GM12891 (cell line): Measurements from ENCODE around the gene DDX4.
A peak's percentile ranks its signal among the peaks of the same experiment; 100 is the strongest.

ENCODE experiments used
- DNase-seq: peaks from one replicate; pipeline ENCODE4 v3.0.0; 2011; ENCODE audit warnings: low spot score; ENCODE audit not compliant: insufficient read length
- FAIRE-seq: peaks from 2 replicates; lab custom pipeline; 2011; peaks lifted over from hg19 to GRCh38; lab: Jason Lieb, UNC
- PAX5 ChIP-seq: IDR thresholded peaks from 2 replicates; pipeline ENCODE4 v1.6.1; 2011; ENCODE audit warnings: low read length, moderate library complexity, mild to moderate bottlenecking; ENCODE audit not compliant: insufficient read depth, severe bottlenecking
- POLR2A ChIP-seq: IDR thresholded peaks from 2 replicates; pipeline ENCODE4 v1.6.1; 2011; ENCODE audit warnings: low read depth, low read length, control low read depth
- POLR2AphosphoS5 ChIP-seq: IDR thresholded peaks from 2 replicates; pipeline ENCODE4 v1.6.1; 2011; ENCODE audit warnings: low read depth, low read length, control low read depth
- POU2F2 ChIP-seq: IDR thresholded peaks from 2 replicates; pipeline ENCODE4 v1.6.1; 2011; ENCODE audit warnings: low read depth, mild to moderate bottlenecking, control low read depth, low read length, moderate library complexity
- SPI1 ChIP-seq: IDR thresholded peaks from 2 replicates; pipeline ENCODE4 v1.6.1; 2011; ENCODE audit warnings: low read depth, low read length, control low read depth
- TAF1 ChIP-seq: IDR thresholded peaks from 2 replicates; pipeline ENCODE4 v1.6.1; 2011; ENCODE audit warnings: low read depth, low read length, control low read depth

DDX4 gene

GRCh38 chr5:55860288-55860687 is 122.4 kb downstream of the DDX4 start:
- TF ChIP-seq POLR2AphosphoS5 (no peak), TAF1 (no peak), POLR2A (no peak), POU2F2 (no peak), SPI1 (no peak)
- FAIRE-seq (no peak), DNase-seq (no peak)

GRCh38 chr5:55860709-55861108 is 122.8 kb downstream of the DDX4 start:
- FAIRE-seq (no peak), DNase-seq (no peak)
- TF ChIP-seq POLR2A (no peak), TAF1 (no peak), SPI1 (no peak), POLR2AphosphoS5 (no peak), PAX5 (no peak), POU2F2 (no peak)

- FAIRE-seq (peak; percentile 40), DNase-seq (no peak)
- TF ChIP-seq POLR2AphosphoS5 (no peak), SPI1 (no peak), TAF1 (no peak), POLR2A (no peak), POU2F2 (no peak), PAX5 (no peak)
Measured at GRCh38 chr5:55864606-55865541, 127.0 kb downstream of the DDX4 start.

- FAIRE-seq (no peak), DNase-seq (no peak)
- TF ChIP-seq POU2F2 (no peak), TAF1 (no peak), POLR2AphosphoS5 (no peak), SPI1 (no peak), PAX5 (no peak), POLR2A (no peak)
Measured at GRCh38 chr5:55865831-55866230, 128.0 kb downstream of the DDX4 start.

- no peak for TF ChIP-seq PAX5
- no peak for TF ChIP-seq TAF1
- no peak for TF ChIP-seq POU2F2
- TF ChIP-seq SPI1 = no peak
- no peak for TF ChIP-seq POLR2AphosphoS5
- no peak for TF ChIP-seq POLR2A
- DNase-seq = no peak
- no peak for FAIRE-seq
Measured at GRCh38 chr5:55866485-55866884, 128.6 kb downstream of the DDX4 start.
